ENCODE data around the gene SLC39A12. TPM values are rescaled to one million over a fixed set of nuclear protein-coding genes. Genes with fewer than 3 reads are reported as not detected.

The SLC39A12 gene
- total RNA-seq, 2 donors from 2014 or later: 0.14 TPM; not detected in 1

DNA sequence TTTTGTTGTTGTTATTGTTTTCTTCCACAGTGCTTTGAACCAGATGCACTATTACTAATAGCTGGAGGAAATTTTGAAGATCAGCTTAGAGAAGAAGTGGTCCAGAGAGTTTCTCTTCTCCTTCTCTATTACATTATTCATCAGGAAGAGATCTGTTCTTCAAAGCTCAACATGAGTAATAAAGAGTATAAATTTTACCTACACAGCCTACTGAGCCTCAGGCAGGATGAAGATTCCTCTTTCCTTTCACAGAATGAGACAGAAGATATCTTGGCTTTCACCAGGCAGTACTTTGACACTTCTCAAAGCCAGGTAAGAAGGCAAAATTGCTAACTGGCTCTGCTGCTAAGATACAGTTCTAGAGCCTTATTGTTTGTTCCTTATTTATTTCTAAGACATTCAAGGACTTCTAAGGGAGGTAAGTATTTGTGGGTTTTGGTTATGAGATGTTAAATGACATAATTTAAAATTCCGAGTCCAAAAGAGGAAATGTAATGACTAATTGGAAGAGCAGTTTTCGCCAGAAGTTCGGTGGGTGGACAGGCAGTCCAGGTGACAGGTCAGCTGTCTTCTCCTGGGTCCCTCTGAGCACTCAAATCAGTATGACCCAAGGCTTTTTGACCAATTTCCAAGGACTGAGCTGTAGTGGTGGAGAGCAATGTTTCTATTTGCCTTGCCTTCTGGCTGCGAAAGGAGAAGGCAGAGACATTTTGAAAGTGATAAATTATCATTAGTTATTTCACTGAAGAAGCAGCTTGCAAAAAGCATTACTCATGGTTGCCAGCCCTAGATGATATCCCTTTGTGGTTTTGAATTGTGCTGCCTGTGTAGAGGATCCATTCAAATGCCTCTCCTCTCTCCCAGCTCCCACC is 10.1 kb downstream of the SLC39A12 start:
- TF ChIP-seq, protein P1, sequence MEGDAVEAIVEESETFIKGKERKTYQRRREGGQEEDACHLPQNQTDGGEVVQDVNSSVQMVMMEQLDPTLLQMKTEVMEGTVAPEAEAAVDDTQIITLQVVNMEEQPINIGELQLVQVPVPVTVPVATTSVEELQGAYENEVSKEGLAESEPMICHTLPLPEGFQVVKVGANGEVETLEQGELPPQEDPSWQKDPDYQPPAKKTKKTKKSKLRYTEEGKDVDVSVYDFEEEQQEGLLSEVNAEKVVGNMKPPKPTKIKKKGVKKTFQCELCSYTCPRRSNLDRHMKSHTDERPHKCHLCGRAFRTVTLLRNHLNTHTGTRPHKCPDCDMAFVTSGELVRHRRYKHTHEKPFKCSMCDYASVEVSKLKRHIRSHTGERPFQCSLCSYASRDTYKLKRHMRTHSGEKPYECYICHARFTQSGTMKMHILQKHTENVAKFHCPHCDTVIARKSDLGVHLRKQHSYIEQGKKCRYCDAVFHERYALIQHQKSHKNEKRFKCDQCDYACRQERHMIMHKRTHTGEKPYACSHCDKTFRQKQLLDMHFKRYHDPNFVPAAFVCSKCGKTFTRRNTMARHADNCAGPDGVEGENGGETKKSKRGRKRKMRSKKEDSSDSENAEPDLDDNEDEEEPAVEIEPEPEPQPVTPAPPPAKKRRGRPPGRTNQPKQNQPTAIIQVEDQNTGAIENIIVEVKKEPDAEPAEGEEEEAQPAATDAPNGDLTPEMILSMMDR (IDR thresholded peaks at IDR 0.05): no peak
- H3K4me3 ChIP-seq: no peak overlapping the region
- H3K9me3 ChIP-seq: no peaks in the 10 kb centered on the region
- no peaks in the 10 kb centered on the region for H3K36me3 ChIP-seq
- H3K27ac ChIP-seq: no peak overlapping the region
- H3K27me3 ChIP-seq (replicated peaks; ENCODE audit: insufficient read depth): no peaks in the 10 kb centered on the region
- DNase-seq (ENCODE audit: low spot score) (no peak), ATAC-seq (ENCODE audit: insufficient number of reproducible peaks, low FRiP score, low read depth) (no peak)
- no peaks in the 10 kb centered on the region for H3K4me1 ChIP-seq (ENCODE audit: control insufficient read depth in 1 of 2, low read depth in 2 of 2)

DNA sequence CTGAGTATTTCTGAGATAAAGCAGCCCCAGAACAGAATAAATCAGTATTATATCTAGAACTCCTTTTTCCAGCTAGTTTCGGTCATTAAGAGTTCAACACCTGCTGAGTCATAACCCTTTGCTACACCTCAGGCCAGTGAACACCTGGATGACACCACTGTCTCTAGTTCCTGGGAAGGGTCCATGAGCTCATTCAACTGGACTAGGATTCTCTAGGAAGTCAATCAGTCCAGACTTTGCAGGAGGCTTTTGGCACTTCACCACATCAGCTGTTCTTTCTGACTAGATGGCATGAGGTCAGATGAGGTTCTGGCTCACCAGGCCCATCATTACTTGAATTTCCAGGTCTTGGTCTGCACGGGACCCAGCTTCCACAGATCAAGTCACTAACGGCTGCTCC is 11.7 kb downstream of the SLC39A12 start:
- DNase-seq (ENCODE audit: low spot score) (no peak), ATAC-seq (ENCODE audit: insufficient number of reproducible peaks, low FRiP score, low read depth) (no peak)
- Histone ChIP-seq H3K4me3 (no peak overlapping the region), H3K36me3 (no peaks in the 10 kb centered on the region), H3K27ac (no peak overlapping the region), H3K4me1 (ENCODE audit: control insufficient read depth in 1 of 2, low read depth in 2 of 2) (no peaks in the 10 kb centered on the region), H3K27me3 (replicated peaks; ENCODE audit: insufficient read depth) (no peaks in the 10 kb centered on the region), H3K9me3 (peaks cover 5% of the 10 kb centered on the region)
- TF ChIP-seq, protein P1 (IDR thresholded peaks at IDR 0.05): no peak

DNA sequence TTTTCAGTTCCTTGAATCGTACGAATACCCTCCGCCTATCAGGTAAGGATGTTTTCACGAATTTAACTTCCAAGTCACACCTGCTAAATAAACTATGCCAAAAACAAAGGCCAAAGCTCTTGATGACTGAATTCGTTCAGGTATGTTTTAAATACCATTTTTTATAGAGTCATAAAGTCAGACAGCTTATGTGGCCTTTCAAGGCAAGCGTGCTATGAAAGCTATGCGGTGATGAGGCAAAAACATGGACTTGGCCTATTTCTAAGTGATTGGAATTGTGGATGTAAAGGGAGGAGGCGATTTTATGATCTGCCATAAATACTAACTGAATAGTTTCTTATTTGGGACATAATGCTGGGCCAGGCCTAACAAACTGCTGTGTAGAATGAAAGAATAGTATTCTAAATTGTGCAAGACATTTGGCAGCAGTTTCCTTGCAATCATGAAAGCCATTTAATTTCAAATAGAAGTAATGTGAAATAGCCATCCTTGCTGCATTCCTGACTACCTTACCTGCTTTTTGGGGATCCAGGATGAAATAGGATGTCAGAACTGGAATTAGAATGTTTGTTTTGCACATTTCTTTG is 14.0 kb downstream of the SLC39A12 start:
- ATAC-seq (ENCODE audit: insufficient number of reproducible peaks, low FRiP score, low read depth): no peak
- TF ChIP-seq, protein P1 (IDR thresholded peaks at IDR 0.05): no peak

DNA sequence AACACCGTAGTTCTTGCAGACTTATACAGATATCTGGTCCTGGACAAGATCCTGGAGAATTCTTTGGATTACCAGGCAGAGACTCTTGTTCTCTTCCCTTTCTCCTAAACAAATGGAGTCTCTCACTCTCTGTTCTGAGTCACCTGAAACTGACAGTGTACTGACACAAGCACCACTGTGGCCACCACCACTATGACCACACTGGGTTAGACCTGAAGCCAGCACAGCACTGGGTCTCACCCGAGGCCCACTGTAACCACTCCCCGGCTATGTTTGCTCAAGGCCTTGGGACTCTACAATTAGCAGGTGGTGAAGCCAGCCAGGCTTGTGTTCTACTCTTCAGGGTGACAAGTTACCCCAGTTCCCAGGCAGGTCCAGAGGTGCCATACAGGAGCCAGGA is 22.8 kb downstream of the SLC39A12 start:
- TF ChIP-seq, protein P1 (IDR thresholded peaks at IDR 0.05): no peak
- Histone ChIP-seq H3K27ac (no peak overlapping the region), H3K9me3 (peaks cover 6% of the 10 kb centered on the region), H3K36me3 (no peaks in the 10 kb centered on the region), H3K4me1 (ENCODE audit: control insufficient read depth in 1 of 2, low read depth in 2 of 2) (no peaks in the 10 kb centered on the region), H3K27me3 (replicated peaks; ENCODE audit: insufficient read depth) (no peaks in the 10 kb centered on the region), H3K4me3 (no peak overlapping the region)
- ATAC-seq (ENCODE audit: insufficient number of reproducible peaks, low FRiP score, low read depth) (no peak), DNase-seq (ENCODE audit: low spot score) (no peak)

More for the DNA sequence above, 14.0 kb downstream of the SLC39A12 start:
- H3K4me3 ChIP-seq: no peak overlapping the region
- no peaks in the 10 kb centered on the region for H3K27me3 ChIP-seq (replicated peaks; ENCODE audit: insufficient read depth)
- H3K36me3 ChIP-seq: no peaks in the 10 kb centered on the region
- no peak for DNase-seq (ENCODE audit: low spot score)
- H3K4me1 ChIP-seq (ENCODE audit: control insufficient read depth in 1 of 2, low read depth in 2 of 2): no peaks in the 10 kb centered on the region
- peaks cover 6% of the 10 kb centered on the region for H3K9me3 ChIP-seq
- H3K27ac ChIP-seq: no peak overlapping the region

DNA sequence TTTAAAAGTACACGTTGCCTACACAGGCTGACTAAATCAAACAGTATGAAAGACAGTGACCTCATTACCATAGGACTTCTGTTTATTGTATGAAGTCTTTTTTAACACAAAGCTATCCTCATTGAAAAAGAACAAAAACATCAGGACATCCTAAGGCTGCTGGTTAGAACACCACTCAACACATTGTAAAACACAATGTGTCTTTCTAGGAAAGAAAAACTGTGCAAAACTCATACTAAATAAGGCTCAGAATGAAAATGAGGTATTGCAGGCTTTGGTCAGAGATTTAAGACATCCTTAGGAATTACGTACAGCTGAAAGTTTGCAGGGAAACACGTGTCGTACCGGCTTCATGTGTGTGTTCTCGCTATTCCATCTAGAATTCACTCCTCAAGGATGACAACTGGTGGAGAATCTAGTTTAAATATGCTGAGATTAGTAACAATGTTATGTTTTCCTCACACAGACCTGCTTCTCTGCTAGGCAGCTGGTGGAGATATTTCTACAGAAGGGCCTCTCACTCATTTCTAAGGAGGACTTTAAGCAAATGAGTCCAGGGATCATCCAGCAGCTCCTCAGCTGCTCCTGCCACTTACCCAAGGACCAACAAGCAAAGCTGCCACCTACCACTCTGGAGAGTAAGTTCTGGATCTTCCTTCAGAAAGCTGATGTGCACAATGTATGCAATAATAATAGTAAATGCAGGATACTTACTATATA is 29.3 kb downstream of the SLC39A12 start:
- H3K4me3 ChIP-seq: no peak overlapping the region
- ATAC-seq (ENCODE audit: insufficient number of reproducible peaks, low FRiP score, low read depth): no peak
- no peaks in the 10 kb centered on the region for H3K27me3 ChIP-seq (replicated peaks; ENCODE audit: insufficient read depth)
- DNase-seq (ENCODE audit: low spot score): no peak
- no peaks in the 10 kb centered on the region for H3K9me3 ChIP-seq
- H3K36me3 ChIP-seq: no peaks in the 10 kb centered on the region
- no peak overlapping the region for H3K27ac ChIP-seq
- TF ChIP-seq, protein P1 (IDR thresholded peaks at IDR 0.05): no peak
- no peaks in the 10 kb centered on the region for H3K4me1 ChIP-seq (ENCODE audit: control insufficient read depth in 1 of 2, low read depth in 2 of 2)
